Mesenchymal stem cell (in vitro differentiated cells and primary cell): Measurements from ENCODE around the gene MPRIP.

Experiments used
- DNase-seq: peaks from one replicate; pipeline ENCODE4 v3.0.0-alpha.2; 2013
- H2AFZ ChIP-seq: one replicate; pipeline ENCODE4 v1.6.1; 2013; ENCODE audit warnings: low read depth, mild to moderate bottlenecking, control low read depth, inconsistent platforms, low read length, moderate library complexity
- H2AK5ac ChIP-seq: 2 replicates; pipeline ENCODE4 v1.6.1; 2013; ENCODE audit warnings: low read length, moderate library complexity, mild to moderate bottlenecking, inconsistent platforms; ENCODE audit not compliant: severe bottlenecking
- H2BK120ac ChIP-seq: one replicate; pipeline ENCODE4 v1.6.1; 2013; ENCODE audit warnings: low read depth, mild to moderate bottlenecking, inconsistent platforms, low read length, moderate library complexity
- H2BK12ac ChIP-seq, 2 experiments: one replicate each; pipeline ENCODE4 v1.6.1; 2013; ENCODE audit warnings: inconsistent platforms in 2 of 2, low read length in 2 of 2, mild to moderate bottlenecking in 2 of 2, moderate library complexity in 2 of 2, control low read depth in 1 of 2
- H2BK15ac ChIP-seq: one replicate; pipeline ENCODE4 v1.6.1; 2013; ENCODE audit warnings: mild to moderate bottlenecking, low read depth, inconsistent platforms; ENCODE audit not compliant: poor library complexity, severe bottlenecking
- H2BK5ac ChIP-seq: 2 replicates; pipeline ENCODE4 v1.6.1; 2013; ENCODE audit warnings: low read depth, mild to moderate bottlenecking, low read length, control low read depth, inconsistent platforms; ENCODE audit not compliant: poor library complexity, severe bottlenecking
- H3K14ac ChIP-seq, 2 experiments: one replicate each; pipeline ENCODE4 v1.6.1; 2013; ENCODE audit warnings: inconsistent platforms in 2 of 2, low read length in 2 of 2, control low read depth in 1 of 2, mild to moderate bottlenecking in 1 of 2, moderate library complexity in 1 of 2
- H3K18ac ChIP-seq, 2 experiments: one replicate each; pipeline ENCODE4 v1.6.1; 2013; ENCODE audit warnings: inconsistent platforms in 2 of 2, low read length in 2 of 2, control low read depth in 1 of 2, low read depth in 1 of 2, mild to moderate bottlenecking in 1 of 2
- H3K23ac ChIP-seq, 2 experiments: one replicate each; pipeline ENCODE4 v1.6.1; 2013; ENCODE audit warnings: inconsistent platforms in 2 of 2, low read length in 2 of 2, mild to moderate bottlenecking in 2 of 2, moderate library complexity in 2 of 2, control low read depth in 1 of 2
- H3K27ac ChIP-seq: 2 replicates; pipeline ENCODE4 v1.5.1; 2013; ENCODE audit warnings: mild to moderate bottlenecking, moderate library complexity, low read length, control low read depth, inconsistent platforms; ENCODE audit not compliant: poor library complexity, severe bottlenecking
- H3K27me3 ChIP-seq, 2 experiments: 2 replicates each; pipeline versions ENCODE4 v1.6.1 to v1.7.0; 2013; ENCODE audit warnings: low read length in 2 of 2, mild to moderate bottlenecking in 2 of 2, moderate library complexity in 2 of 2, control low read depth in 1 of 2, inconsistent platforms in 1 of 2; ENCODE audit not compliant: control insufficient read depth in 1 of 2, insufficient read depth in 1 of 2
- H3K36me3 ChIP-seq, 2 experiments: 2 replicates each; pipeline versions ENCODE4 v1.6.1 to v1.7.0; 2013; ENCODE audit warnings: low read length in 2 of 2, control low read depth in 1 of 2, inconsistent platforms in 1 of 2, low read depth in 1 of 2, mild to moderate bottlenecking in 1 of 2; ENCODE audit not compliant: insufficient read depth in 2 of 2, control insufficient read depth in 1 of 2
- H3K4ac ChIP-seq, 2 experiments: one replicate each; pipeline ENCODE4 v1.6.1; 2013; ENCODE audit warnings: inconsistent platforms in 2 of 2, low read length in 2 of 2, mild to moderate bottlenecking in 2 of 2, moderate library complexity in 2 of 2, control low read depth in 1 of 2, low read depth in 1 of 2
- H3K4me1 ChIP-seq: 2 replicates; pipeline ENCODE4 v1.6.1; 2013; ENCODE audit warnings: low read depth, low read length, control low read depth; ENCODE audit not compliant: control insufficient read depth, insufficient read depth
- H3K4me2 ChIP-seq: 2 replicates; pipeline ENCODE4 v1.6.1; 2013; ENCODE audit warnings: low read length, mild to moderate bottlenecking, inconsistent platforms; ENCODE audit not compliant: poor library complexity, severe bottlenecking
- H3K4me3 ChIP-seq, 2 experiments: 2 replicates each; pipeline versions ENCODE4 v1.5.1 to v1.7.0; 2013; ENCODE audit warnings: low read length in 2 of 2, mild to moderate bottlenecking in 2 of 2, control low read depth in 1 of 2, low read depth in 1 of 2; ENCODE audit not compliant: insufficient read depth in 1 of 2
- H3K79me1 ChIP-seq: replicated peaks from 2 replicates; pipeline ENCODE4 v1.6.1; 2013; ENCODE audit warnings: mild to moderate bottlenecking, control low read depth, low read length, inconsistent platforms; ENCODE audit not compliant: poor library complexity, severe bottlenecking
- H3K9ac ChIP-seq: 2 replicates; pipeline ENCODE4 v1.7.0; 2013; ENCODE audit warnings: mild to moderate bottlenecking, low read length, moderate library complexity
- H3K9me3 ChIP-seq: 2 replicates; pipeline ENCODE4 v1.7.0; 2013; ENCODE audit warnings: mild to moderate bottlenecking, low read length; ENCODE audit not compliant: control insufficient read depth
- H4K8ac ChIP-seq: one replicate; pipeline ENCODE4 v1.6.1; 2013; ENCODE audit warnings: inconsistent platforms, mild to moderate bottlenecking, low read length, moderate library complexity
- H4K91ac ChIP-seq: one replicate; pipeline ENCODE4 v1.6.1; 2013; ENCODE audit warnings: mild to moderate bottlenecking, low read length, inconsistent platforms
- WGBS: methylation state at CpG from one replicate; pipeline ENCODE4 v1.1.7; 2013; ENCODE audit warnings: mixed read lengths; 5-methylcytosine and 5-hydroxymethylcytosine counted together

Gene MPRIP

GRCh38 chr17:17051791-17052461 is 9.7 kb downstream of the MPRIP start:
- H3K23ac ChIP-seq = no peak overlapping the region
- no peak overlapping the region for H2AFZ ChIP-seq
- H3K9me3 ChIP-seq = no peaks in the 10 kb centered on the region
- H3K4me3 ChIP-seq = no peak overlapping the region
- H2BK12ac ChIP-seq = no peak overlapping the region
- no peak overlapping the region for H3K27ac ChIP-seq
- H4K8ac ChIP-seq = peak overlapping the region; percentile 19
- peak overlapping the region in 1 of 2 experiments; percentile 30 for H3K4ac ChIP-seq
- no peak overlapping the region for H4K91ac ChIP-seq
- no peaks in the 10 kb centered on the region for H3K27me3 ChIP-seq
- H3K9ac ChIP-seq = no peak overlapping the region
- no peak overlapping the region for H2BK15ac ChIP-seq
- WGBS = 91% methylated on average over 8 of the region's 10 CpGs
- H3K14ac ChIP-seq = peak overlapping the region in 1 of 2 experiments; percentile 77
- H3K18ac ChIP-seq = peak overlapping the region in 1 of 2 experiments; percentile 61
- H2BK5ac ChIP-seq = no peak overlapping the region
- H2BK120ac ChIP-seq = no peak overlapping the region
- peaks cover 5% of the 10 kb centered on the region for H3K79me1 ChIP-seq
- H3K36me3 ChIP-seq = peaks cover 4 to 15% of the 10 kb centered on the region in 2 experiments
- peak; percentile 55 for DNase-seq
- H3K4me2 ChIP-seq = no peak overlapping the region
- H2AK5ac ChIP-seq = no peak overlapping the region
- H3K4me1 ChIP-seq = peaks cover 22% of the 10 kb centered on the region

GRCh38 chr17:17052462-17053221 is 10.4 kb downstream of the MPRIP start:
- peak overlapping the region in 1 of 2 experiments; percentile 48 for H3K18ac ChIP-seq
- H2AFZ ChIP-seq = no peak overlapping the region
- H3K4me1 ChIP-seq = peaks cover 22% of the 10 kb centered on the region
- H3K4ac ChIP-seq = peak overlapping the region in 1 of 2 experiments; percentile 64
- H3K4me3 ChIP-seq = no peak overlapping the region
- no peak overlapping the region for H3K23ac ChIP-seq
- H3K27me3 ChIP-seq = no peaks in the 10 kb centered on the region
- peak overlapping the region; percentile 33 for H4K8ac ChIP-seq
- H3K36me3 ChIP-seq = peaks cover 4 to 21% of the 10 kb centered on the region in 2 experiments
- H4K91ac ChIP-seq = no peak overlapping the region
- H3K9ac ChIP-seq = no peak overlapping the region
- no peak overlapping the region for H3K14ac ChIP-seq
- H2BK120ac ChIP-seq = no peak overlapping the region
- H2BK15ac ChIP-seq = no peak overlapping the region
- no peak overlapping the region for H2AK5ac ChIP-seq
- peaks cover 10% of the 10 kb centered on the region for H3K79me1 ChIP-seq
- H3K27ac ChIP-seq = no peak overlapping the region
- H3K4me2 ChIP-seq = no peak overlapping the region
- H2BK5ac ChIP-seq = no peak overlapping the region
- no peak overlapping the region for H2BK12ac ChIP-seq
- whole genome bisulfite sequencing = 93% methylated on average over 14 of the region's 14 CpGs
- DNase-seq = no peak
- no peaks in the 10 kb centered on the region for H3K9me3 ChIP-seq

- WGBS = 94% methylated on average over 6 of the region's 8 CpGs
Measured at GRCh38 chr17:17053446-17054379, 11.5 kb downstream of the MPRIP start.

More at GRCh38 chr17:17053446-17054379, 11.5 kb downstream of the MPRIP start:
- Histone ChIP-seq H3K18ac (no peak overlapping the region), H3K4me1 (peaks cover 20% of the 10 kb centered on the region), H3K4ac (no peak overlapping the region), H3K4me2 (no peak overlapping the region), H3K79me1 (peaks cover 19% of the 10 kb centered on the region), H3K27ac (no peak overlapping the region), H3K27me3 (no peaks in the 10 kb centered on the region), H3K4me3 (no peak overlapping the region), H3K9me3 (no peaks in the 10 kb centered on the region), H4K8ac (no peak overlapping the region), H2AK5ac (no peak overlapping the region), H2BK12ac (no peak overlapping the region), H2AFZ (no peak overlapping the region), H2BK120ac (no peak overlapping the region), H4K91ac (peak overlapping the region; percentile 29), H2BK5ac (no peak overlapping the region), H3K14ac (no peak overlapping the region), H3K36me3 (peaks cover 11 to 29% of the 10 kb centered on the region in 2 experiments), H3K23ac (no peak overlapping the region), H2BK15ac (no peak overlapping the region), H3K9ac (no peak overlapping the region)
- DNase-seq = no peak
